GM19099 (cell line): ENCODE results near the gene PANK4.

ENCODE experiments used
- POLR2A ChIP-seq: IDR thresholded peaks from 3 replicates; pipeline ENCODE4 v1.6.1; 2011; ENCODE audit warnings: low read depth; ENCODE audit not compliant: insufficient read length; ENCODE audit errors: extremely low read depth

The PANK4 gene

GRCh38 chr1:2526824-2527555, 594 bp upstream of the PANK4 start:
- no peak for TF ChIP-seq POLR2A

GRCh38 chr1:2525572-2525919, 850 bp downstream of the PANK4 start:
- no peak for TF ChIP-seq POLR2A

GRCh38 chr1:2523891-2524609, 2.3 kb downstream of the PANK4 start:
- TF ChIP-seq POLR2A: no peak

GRCh38 chr1:2523191-2523890, 3.1 kb downstream of the PANK4 start:
- TF ChIP-seq POLR2A: no peak

DNA sequence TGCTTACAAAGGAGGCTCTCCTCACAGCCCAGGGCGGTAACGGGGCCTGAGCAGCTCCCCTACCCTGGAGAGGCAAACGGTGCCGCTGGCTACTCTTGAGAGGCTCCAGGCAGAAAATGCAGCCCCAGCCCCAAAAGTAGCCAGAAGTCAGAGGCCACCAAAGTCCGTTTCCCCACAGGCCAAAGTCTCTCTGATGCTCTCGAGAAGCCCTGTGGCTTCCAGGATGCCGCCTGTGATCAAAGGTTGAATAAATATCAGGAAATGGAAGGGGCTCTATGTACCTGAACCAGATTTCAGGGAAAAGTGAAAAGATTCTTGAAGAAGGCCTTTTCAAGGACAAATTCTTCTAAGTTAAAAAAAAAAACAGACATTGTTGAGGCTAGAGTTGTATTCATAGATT, 4.2 kb downstream of the PANK4 start:
- TF ChIP-seq POLR2A: no peak

- no peak for TF ChIP-seq POLR2A
These were observed 5.6 kb downstream of the PANK4 start for GRCh38 chr1:2520806-2521205.

- TF ChIP-seq POLR2A: no peak
These were observed 6.2 kb downstream of the PANK4 start for GRCh38 chr1:2520206-2520605.

DNA sequence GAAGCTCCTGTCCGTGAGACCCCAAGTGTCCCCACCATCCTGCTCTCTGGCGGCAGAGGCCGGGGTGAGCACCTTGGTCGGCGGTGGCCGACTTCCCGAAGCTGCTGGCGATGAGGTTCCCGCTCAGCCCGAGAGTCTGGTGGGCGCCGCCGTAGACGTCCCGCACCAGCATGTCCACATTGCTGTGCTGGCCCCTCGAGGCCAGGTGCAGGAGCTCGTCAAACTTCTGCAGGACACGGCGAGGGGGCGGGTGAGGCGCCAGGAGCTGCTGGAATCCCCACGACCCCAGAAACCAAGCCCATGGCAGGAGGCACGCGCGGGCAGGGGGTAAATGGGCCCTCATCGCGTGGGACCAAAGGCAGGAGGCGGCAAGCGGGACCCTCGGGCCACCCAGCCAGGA, 6.7 kb downstream of the PANK4 start:
- TF ChIP-seq POLR2A: no peak

DNA sequence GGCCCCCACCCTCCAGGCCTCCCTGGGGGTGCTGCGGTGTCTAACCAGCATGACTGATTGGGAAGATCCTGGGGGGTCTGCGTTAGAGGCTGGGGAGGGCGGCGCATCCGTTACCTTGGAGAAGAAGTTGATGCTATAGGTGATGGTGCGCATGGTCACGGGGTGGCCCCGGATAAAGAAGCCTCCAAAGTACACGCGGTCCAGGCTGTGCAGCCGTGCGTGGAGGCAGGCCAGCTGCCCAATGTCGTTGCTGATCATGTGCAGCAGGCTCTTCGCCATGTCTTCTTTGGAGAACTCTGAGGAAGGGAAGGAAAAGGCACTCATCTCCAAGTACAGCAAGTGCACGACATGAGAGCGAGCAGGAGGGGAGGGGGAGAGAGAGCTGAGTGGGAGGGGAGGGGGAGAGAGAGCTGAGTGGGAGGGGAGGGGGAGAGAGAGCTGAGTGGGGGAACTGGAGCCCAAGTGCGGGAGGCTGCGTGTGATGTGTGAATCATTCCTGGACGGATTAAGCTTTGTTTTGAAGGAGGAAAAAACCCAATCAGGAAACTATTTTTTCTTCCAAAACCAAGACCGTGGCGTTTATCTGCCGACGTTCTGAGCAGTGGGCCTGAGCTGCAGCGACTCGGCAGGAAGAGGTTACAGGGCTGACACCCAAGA, 7.2 kb downstream of the PANK4 start:
- no peak for TF ChIP-seq POLR2A

- no peak for TF ChIP-seq POLR2A
These were observed 7.9 kb downstream of the PANK4 start for GRCh38 chr1:2518528-2518927.

DNA sequence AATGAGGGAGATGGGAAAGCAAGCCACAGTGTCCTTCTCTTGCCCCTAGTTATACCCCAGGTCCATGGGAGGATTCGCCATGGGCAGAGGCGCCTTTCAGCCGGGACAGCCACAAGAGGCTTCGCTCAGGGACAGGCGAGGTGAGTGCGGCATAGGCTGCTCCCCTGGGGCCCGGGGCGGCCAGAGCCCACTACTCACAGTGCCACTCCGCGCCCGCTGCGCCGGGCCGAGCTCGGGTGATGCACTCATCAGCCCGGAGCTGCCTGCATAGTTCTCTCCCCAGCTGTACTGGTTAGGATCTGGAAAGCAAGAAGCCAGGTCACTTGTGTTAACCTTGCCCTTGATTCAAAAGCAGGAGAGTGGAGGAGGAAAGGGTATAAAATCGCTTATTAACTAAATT, 8.4 kb downstream of the PANK4 start:
- TF ChIP-seq POLR2A: no peak

DNA sequence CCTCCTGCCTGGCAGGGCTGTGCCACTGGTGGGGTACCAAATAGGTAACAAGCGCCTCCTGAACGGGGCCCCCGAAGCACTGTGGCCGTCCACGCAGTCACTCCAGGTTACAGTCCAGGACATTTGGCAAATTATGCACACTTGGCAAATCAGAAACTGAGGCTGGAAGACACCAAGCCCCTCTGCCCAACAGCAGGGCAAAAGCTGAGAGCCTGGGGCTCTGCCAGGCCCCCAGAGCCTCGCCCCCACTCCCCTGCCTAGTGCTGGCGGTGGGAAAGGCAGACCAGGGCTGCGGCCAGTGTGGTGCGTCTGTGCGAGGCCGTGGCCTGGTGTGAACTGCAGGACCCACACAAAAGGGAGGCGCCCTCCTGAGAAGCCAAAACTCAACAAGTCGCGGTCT, 9.4 kb downstream of the PANK4 start:
- TF ChIP-seq POLR2A: no peak

- TF ChIP-seq POLR2A: no peak
These were observed 10.3 kb downstream of the PANK4 start for GRCh38 chr1:2516124-2516523.

DNA sequence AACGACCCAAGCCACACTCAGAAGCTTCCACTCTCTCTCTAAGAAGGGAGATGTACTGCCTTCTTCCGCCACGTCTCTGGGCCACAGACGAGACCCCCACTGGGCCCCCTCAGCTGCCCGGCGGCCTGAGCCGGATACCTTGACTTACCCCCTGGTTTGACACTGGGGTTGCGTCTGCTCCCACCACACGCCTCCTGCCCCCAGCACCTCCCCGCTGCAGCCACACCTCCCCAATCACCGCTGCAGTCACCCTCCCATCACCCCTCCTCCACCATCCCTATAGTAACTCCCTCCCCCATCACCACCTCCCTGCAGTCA, 10.7 kb downstream of the PANK4 start:
- TF ChIP-seq POLR2A: no peak

DNA sequence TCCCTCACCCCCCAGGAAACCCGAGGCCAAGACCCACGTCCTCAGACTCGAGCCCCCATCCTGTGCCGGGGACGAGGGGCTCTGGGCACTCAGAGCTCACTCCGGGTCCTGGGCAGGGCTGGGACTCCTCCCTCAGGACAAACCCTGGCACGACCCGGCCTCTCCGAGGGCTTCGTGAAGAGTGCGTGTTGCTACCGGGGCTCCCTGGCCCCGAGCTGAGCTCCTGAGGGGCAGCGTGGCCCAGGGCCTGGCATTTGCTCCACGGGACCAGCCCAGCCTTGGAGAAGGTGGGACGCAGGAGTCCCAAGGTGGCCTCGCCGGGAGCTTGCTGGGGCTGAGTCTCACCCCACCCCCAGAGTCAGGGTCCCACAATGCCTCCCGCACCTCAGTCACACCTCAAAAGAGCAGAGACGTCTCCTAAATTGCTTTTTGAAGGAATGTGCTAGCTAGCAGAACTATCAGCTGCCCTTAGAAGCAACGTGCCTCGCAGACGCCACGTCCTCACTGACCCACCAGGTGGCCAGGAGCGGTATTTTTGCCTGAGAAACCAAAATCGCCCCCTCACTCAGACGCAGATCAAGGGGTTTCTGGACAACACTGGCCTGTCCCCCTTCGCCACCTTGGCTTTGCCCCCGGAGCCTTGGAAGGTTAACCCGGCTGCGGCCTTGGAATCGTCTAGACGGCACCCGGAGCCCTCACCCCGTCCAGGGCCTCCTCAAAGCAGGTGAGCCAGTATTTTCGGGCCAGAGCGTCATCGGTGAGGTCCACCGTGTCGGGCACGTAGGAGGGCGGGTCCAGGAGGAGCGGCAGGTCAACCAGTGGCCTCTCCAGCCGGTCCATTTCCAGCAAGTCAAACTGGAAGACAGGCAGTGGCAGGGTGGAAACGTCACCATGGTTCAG, 11.3 kb downstream of the PANK4 start:
- no peak for TF ChIP-seq POLR2A

- no peak for TF ChIP-seq POLR2A
These were observed 12.3 kb downstream of the PANK4 start for GRCh38 chr1:2513939-2514652.
